ENCODE results near the gene CCNE1. TPM values are rescaled to one million over a fixed set of nuclear protein-coding genes. Genes with fewer than 3 reads are reported as not detected.

The CCNE1 gene
- total RNA-seq, 1 donor from 2014 or later, result 16.5 TPM

DNA sequence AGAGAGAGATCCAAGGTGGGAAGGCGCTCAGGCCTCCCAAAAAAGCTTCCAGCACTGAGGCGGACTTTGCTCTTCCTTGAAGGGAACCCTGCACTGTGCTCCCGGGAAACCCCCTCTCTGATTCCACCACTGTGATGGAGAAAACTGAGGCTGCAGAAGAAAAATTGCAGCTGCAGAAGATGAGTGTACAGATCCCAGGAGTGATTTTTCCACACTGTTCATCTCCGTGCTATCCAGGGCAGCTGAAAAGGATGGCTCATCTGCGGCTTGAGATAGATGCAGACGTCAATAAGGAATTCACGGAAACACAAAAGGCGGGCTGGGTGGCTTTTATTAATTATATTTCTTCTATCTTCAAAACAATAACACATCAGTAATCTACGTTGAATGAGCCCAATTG is 26.2 kb downstream of the CCNE1 start:
- no peaks in the 10 kb centered on the region for H3K36me3 Mint-ChIP-seq (ENCODE audit: insufficient read depth)
- no peak overlapping the region for H3K27ac Mint-ChIP-seq
- TF ChIP-seq, protein P1, sequence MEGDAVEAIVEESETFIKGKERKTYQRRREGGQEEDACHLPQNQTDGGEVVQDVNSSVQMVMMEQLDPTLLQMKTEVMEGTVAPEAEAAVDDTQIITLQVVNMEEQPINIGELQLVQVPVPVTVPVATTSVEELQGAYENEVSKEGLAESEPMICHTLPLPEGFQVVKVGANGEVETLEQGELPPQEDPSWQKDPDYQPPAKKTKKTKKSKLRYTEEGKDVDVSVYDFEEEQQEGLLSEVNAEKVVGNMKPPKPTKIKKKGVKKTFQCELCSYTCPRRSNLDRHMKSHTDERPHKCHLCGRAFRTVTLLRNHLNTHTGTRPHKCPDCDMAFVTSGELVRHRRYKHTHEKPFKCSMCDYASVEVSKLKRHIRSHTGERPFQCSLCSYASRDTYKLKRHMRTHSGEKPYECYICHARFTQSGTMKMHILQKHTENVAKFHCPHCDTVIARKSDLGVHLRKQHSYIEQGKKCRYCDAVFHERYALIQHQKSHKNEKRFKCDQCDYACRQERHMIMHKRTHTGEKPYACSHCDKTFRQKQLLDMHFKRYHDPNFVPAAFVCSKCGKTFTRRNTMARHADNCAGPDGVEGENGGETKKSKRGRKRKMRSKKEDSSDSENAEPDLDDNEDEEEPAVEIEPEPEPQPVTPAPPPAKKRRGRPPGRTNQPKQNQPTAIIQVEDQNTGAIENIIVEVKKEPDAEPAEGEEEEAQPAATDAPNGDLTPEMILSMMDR (IDR thresholded peaks at IDR 0.05; ENCODE audit: unreplicated experiment), result no peak
- H3K4me3 Mint-ChIP-seq (ENCODE audit: low read depth), result no peak overlapping the region
- peaks cover 1% of the 10 kb centered on the region for H3K4me1 Mint-ChIP-seq (ENCODE audit: low read depth)
- DNase-seq (ENCODE audit: low spot score, unreplicated experiment), result no peak
- H3K27me3 Mint-ChIP-seq, result peaks cover 25% of the 10 kb centered on the region
- H3K9me3 Mint-ChIP-seq (ENCODE audit: low read depth), result no peaks in the 10 kb centered on the region

DNA sequence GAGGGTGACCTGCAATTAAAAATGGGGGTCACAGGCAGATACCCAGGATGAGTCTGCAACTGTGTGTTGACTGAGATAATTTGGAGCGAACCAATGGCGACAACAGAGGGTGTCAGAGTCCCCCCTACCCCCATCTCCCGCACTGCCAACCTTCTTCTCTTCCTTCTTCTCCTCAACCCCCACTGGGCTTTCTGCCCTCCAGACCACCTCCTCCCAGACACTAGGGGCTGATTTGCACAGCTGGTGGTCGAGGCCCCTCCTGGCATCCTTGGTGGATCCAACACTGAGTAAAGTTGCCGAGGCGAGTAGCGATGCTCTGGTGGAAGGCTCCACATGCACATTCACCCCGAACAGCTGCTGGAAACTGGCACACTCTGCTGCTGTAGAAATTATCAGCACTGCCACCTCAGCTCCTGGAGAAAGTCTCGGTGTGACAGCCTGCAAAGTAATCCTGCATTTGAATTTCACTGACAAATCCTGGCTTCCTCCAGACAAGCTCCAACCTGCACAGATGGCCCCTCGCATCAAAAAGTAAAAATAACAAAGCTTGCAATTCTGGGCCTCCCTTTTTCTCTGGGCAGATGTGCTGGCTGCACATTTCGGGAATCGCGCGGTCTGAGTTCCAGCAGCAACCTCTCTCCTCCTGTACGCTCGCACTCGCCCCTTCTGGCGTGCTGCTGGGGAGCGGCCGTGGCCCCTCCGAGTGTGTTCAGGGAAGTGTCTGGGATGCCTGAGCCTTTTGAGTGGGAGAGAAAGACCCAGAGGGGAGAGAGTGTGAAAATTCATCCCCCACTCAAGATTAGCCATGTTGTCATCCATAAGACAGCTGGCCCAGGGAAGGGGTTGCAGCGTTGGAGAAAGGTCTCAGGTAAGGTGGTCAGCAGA is 28.5 kb downstream of the CCNE1 start:
- peaks cover 2% of the 10 kb centered on the region for H3K4me1 Mint-ChIP-seq (ENCODE audit: low read depth)
- no peak overlapping the region for H3K4me3 Mint-ChIP-seq (ENCODE audit: low read depth)
- H3K27ac Mint-ChIP-seq, result no peak overlapping the region
- H3K27me3 Mint-ChIP-seq, result peaks cover 24% of the 10 kb centered on the region
- H3K36me3 Mint-ChIP-seq (ENCODE audit: insufficient read depth), result no peaks in the 10 kb centered on the region
- DNase-seq (ENCODE audit: low spot score, unreplicated experiment), result no peak
- TF ChIP-seq, protein P1 (IDR thresholded peaks at IDR 0.05; ENCODE audit: unreplicated experiment), result no peak
- no peaks in the 10 kb centered on the region for H3K9me3 Mint-ChIP-seq (ENCODE audit: low read depth)

DNA sequence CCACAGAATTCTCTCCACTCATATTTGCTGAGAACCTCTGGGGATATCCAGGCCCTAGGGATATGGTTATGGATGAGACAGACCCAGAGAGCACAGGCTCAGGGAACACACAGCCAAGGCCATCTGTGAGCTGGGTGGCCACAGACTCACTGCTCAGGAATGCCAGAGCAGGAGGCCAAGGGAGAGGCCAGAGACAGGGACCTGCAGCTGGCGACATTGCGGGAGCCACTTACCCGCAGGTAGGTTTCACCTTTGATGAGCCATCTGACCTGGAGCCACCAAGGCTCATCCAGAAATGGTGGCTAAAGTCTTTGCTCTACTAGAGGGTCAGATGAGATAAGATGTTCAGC is 29.4 kb downstream of the CCNE1 start:
- Mint-ChIP-seq H3K36me3 (ENCODE audit: insufficient read depth) (no peaks in the 10 kb centered on the region), H3K27me3 (peaks cover 24% of the 10 kb centered on the region), H3K4me3 (ENCODE audit: low read depth) (no peak overlapping the region), H3K27ac (no peak overlapping the region), H3K4me1 (ENCODE audit: low read depth) (peaks cover 9% of the 10 kb centered on the region), H3K9me3 (ENCODE audit: low read depth) (no peaks in the 10 kb centered on the region)
- TF ChIP-seq, protein P1 (IDR thresholded peaks at IDR 0.05; ENCODE audit: unreplicated experiment), result no peak
- no peak for DNase-seq (ENCODE audit: low spot score, unreplicated experiment)

DNA sequence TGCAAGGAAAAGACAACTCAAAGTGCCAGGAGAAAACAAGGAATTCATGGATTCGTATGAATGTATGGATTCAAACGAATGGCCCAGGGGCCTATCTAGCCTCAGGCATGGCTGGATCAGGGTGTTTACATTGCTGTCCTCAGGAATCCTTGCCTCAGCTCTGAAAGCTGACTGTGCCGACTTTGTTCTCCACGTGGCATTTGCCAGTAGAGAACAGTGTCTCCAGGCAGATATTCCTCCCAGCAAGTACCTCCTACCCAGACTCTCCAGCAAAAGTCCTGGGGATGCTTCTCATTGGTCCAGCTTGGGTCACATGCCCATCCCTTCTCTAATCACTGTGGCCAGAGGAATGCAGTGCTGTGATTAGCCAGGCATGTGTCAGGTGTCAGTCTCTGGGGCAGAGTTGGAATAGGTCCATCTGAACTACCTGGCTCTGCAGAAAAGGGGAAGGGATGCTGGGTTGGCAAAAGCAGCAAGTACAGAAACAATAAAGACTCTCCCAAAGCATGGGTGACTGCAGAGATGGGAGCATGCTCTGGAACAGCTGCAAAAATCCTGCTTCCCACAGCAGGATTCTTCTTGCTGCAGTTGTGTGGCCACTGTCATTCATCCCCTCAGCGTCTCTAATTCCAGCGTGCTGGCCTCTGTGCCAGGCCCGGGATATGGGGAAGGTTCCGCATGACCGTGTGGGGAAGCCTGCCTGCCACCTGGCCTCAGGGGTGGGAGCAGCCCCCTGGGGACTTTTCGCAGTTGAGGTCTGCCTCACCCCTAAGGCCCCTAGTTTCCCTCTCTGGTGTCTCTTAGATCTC is 30.0 kb downstream of the CCNE1 start:
- TF ChIP-seq, protein P1 (IDR thresholded peaks at IDR 0.05; ENCODE audit: unreplicated experiment), result no peak
- DNase-seq (ENCODE audit: low spot score, unreplicated experiment), result no peak
- H3K27me3 Mint-ChIP-seq, result peaks cover 24% of the 10 kb centered on the region
- peaks cover 9% of the 10 kb centered on the region for H3K4me1 Mint-ChIP-seq (ENCODE audit: low read depth)
- H3K4me3 Mint-ChIP-seq (ENCODE audit: low read depth), result no peak overlapping the region
- no peak overlapping the region for H3K27ac Mint-ChIP-seq
- H3K9me3 Mint-ChIP-seq (ENCODE audit: low read depth), result no peaks in the 10 kb centered on the region
- H3K36me3 Mint-ChIP-seq (ENCODE audit: insufficient read depth), result no peaks in the 10 kb centered on the region

DNA sequence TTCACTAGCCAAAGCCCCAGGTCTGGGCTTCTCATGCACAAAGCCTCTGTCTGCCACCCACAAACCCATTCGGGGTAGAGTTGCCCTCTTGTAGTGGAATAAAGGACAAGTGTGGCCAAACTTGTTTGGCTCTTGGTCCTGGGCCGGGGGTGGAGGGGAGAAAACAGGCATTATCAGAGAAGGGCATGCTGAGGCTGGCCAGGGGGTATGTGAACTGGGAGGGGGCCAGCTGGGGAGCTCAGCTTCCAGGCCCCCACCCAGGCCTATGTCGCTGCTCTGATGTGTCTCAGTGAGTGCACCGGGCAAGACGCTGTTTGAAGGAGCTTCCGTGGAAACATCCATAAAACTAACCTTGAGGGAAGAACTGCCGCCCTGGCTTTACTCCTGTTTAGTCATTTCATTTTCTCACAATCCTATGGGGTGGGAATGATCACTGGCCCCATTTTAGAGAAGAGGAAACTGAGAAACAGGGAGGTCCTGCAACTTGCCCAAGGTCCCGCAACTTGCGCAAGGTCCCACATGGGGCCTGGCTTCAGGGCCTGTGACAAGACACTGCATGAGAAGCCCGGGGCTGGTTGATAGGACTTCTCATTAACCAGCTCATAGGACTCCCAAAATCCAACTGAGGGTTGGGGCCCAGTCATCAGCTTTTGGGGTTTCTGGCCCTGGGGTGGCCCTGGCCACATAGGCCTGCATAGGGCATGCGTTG is 30.8 kb downstream of the CCNE1 start:
- Mint-ChIP-seq H3K4me1 (ENCODE audit: low read depth) (peaks cover 9% of the 10 kb centered on the region), H3K27ac (no peak overlapping the region), H3K36me3 (ENCODE audit: insufficient read depth) (no peaks in the 10 kb centered on the region), H3K9me3 (ENCODE audit: low read depth) (no peaks in the 10 kb centered on the region), H3K27me3 (peaks cover 29% of the 10 kb centered on the region), H3K4me3 (ENCODE audit: low read depth) (no peak overlapping the region)
- DNase-seq (ENCODE audit: low spot score, unreplicated experiment), result no peak
- TF ChIP-seq, protein P1 (IDR thresholded peaks at IDR 0.05; ENCODE audit: unreplicated experiment), result no peak

All from progenitor cell of endocrine pancreas (in vitro differentiated cells).